HEK293 (cell line): ENCODE data around the gene STARD9.

Experiments used
- CTCF ChIA-PET: fragments of 350-600 bp; formaldehyde crosslinking; extraction: SDS; loops from one replicate; lab custom pipeline; 2021; ENCODE audit warnings: antibody characterized with exemption; lab: Yijun Ruan, JAX
- POLR2A ChIA-PET: fragments of 300-600 bp; formaldehyde crosslinking; extraction: SDS; loops from one replicate; lab custom pipeline; 2020; ENCODE audit warnings: antibody characterized with exemption, inconsistent platforms; lab: Yijun Ruan, JAX
- H3K27ac ChIP-seq: fragments of 200-500 bp; sonication (Bioruptor generic); 2 replicates; pipeline ENCODE4 v1.5.1; 2014; ENCODE audit warnings: low read depth, low read length, control low read depth, inconsistent platforms; ENCODE audit errors: extremely low read depth
- H3K36me3 ChIP-seq, 2 experiments: fragments of 200-500 bp in 1 of 2; sonication (Bioruptor generic) in 1 of 2; 1 replicate in 1 of 2; 2 replicates in 1 of 2; pipeline ENCODE4 v1.5.1; 2014 to 2017; ENCODE audit warnings: inconsistent platforms in 2 of 2, low read length in 2 of 2; ENCODE audit not compliant: control insufficient read depth in 2 of 2, insufficient read depth in 1 of 2
- H3K4me1 ChIP-seq: fragments of 200-500 bp; sonication (Bioruptor generic); 2 replicates; pipeline ENCODE4 v1.5.1; 2014; ENCODE audit warnings: mild to moderate bottlenecking, low read length, inconsistent platforms; ENCODE audit not compliant: control insufficient read depth, insufficient read depth
- H3K4me3 ChIP-seq: 2 replicates; pipeline ENCODE4 v1.5.1; 2011; ENCODE audit warnings: low read depth, mild to moderate bottlenecking, control low read depth, low read length, moderate library complexity
- H3K9me3 ChIP-seq: fragments of 200-500 bp; sonication (Bioruptor generic); 2 replicates; pipeline ENCODE4 v1.5.1; 2014; ENCODE audit warnings: low read depth, low read length, inconsistent platforms; ENCODE audit not compliant: control insufficient read depth, insufficient read depth
- PRDM1 ChIP-seq: fragments of 450-650 bp; formaldehyde crosslinking; IDR thresholded peaks from 2 replicates; pipeline ENCODE4; 2016; ENCODE audit warnings: missing biosample characterization, missing genetic modification characterization
- PRDM2 ChIP-seq: fragments of 450-650 bp; formaldehyde crosslinking; IDR thresholded peaks from 2 replicates; pipeline ENCODE4 v1.5.1; 2016; ENCODE audit warnings: missing biosample characterization, missing genetic modification characterization, borderline replicate concordance
- ZNF391 ChIP-seq: fragments of 450-650 bp; formaldehyde crosslinking; IDR thresholded peaks from 2 replicates; pipeline ENCODE4 v1.5.1; 2016; ENCODE audit warnings: low read depth, missing biosample characterization, missing genetic modification characterization, borderline replicate concordance
- TF ChIP-seq, protein P1 (sequence below): fragments of 450-650 bp; formaldehyde crosslinking; IDR thresholded peaks from 2 replicates; pipeline ENCODE4 v1.5.1; 2017; ENCODE audit warnings: missing biosample characterization, missing genetic modification characterization
- TF ChIP-seq, protein P2 (sequence below): fragments of 450-650 bp; formaldehyde crosslinking; IDR thresholded peaks from 2 replicates; pipeline ENCODE4 v1.5.1; 2016; ENCODE audit warnings: missing biosample characterization, missing genetic modification characterization
- TF ChIP-seq, protein P3 (sequence below): fragments of 450-650 bp; formaldehyde crosslinking; conservative IDR thresholded peaks from 2 replicates; pipeline ENCODE4 v1.5.1; 2016; ENCODE audit warnings: low read depth, missing biosample characterization, missing genetic modification characterization
- TF ChIP-seq, protein P4 (sequence below): fragments of 450-650 bp; formaldehyde crosslinking; IDR thresholded peaks from 2 replicates; pipeline ENCODE4 v1.5.1; 2016; ENCODE audit warnings: missing biosample characterization, missing genetic modification characterization
- TF ChIP-seq, protein P5 (sequence below): fragments of 450-650 bp; formaldehyde crosslinking; IDR thresholded peaks from 2 replicates; pipeline ENCODE4 v1.5.1; 2016; ENCODE audit warnings: missing biosample characterization, missing genetic modification characterization

STARD9 gene

GRCh38 chr15:42544853-42545629 lies 30.4 kb upstream of the STARD9 start (continued):
- no peak for TF ChIP-seq PRDM2

GRCh38 chr15:42547918-42548248 lies 27.5 kb upstream of the STARD9 start:
- CTCF ChIA-PET: interaction anchor here (0.6 to 1.7 kb wide), 2 partner anchors 48 to 97 kb away, joined by 3 to 6 read pairs; no protein-coding TSS in a partner anchor
- H3K4me3 ChIP-seq: peak overlapping the region; percentile 84

More at GRCh38 chr15:42547918-42548248, 27.5 kb upstream of the STARD9 start:
- TF ChIP-seq, protein P1, sequence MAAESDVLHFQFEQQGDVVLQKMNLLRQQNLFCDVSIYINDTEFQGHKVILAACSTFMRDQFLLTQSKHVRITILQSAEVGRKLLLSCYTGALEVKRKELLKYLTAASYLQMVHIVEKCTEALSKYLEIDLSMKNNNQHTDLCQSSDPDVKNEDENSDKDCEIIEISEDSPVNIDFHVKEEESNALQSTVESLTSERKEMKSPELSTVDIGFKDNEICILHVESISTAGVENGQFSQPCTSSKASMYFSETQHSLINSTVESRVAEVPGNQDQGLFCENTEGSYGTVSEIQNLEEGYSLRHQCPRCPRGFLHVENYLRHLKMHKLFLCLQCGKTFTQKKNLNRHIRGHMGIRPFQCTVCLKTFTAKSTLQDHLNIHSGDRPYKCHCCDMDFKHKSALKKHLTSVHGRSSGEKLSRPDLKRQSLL (tag by site-specific recombination): no peak
- TF ChIP-seq, protein P2, sequence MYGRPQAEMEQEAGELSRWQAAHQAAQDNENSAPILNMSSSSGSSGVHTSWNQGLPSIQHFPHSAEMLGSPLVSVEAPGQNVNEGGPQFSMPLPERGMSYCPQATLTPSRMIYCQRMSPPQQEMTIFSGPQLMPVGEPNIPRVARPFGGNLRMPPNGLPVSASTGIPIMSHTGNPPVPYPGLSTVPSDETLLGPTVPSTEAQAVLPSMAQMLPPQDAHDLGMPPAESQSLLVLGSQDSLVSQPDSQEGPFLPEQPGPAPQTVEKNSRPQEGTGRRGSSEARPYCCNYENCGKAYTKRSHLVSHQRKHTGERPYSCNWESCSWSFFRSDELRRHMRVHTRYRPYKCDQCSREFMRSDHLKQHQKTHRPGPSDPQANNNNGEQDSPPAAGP (tag by site-specific recombination): 0 out of 2 replicates have a peak, but pooled peaks have one; percentile 24
- TF ChIP-seq, protein P3, sequence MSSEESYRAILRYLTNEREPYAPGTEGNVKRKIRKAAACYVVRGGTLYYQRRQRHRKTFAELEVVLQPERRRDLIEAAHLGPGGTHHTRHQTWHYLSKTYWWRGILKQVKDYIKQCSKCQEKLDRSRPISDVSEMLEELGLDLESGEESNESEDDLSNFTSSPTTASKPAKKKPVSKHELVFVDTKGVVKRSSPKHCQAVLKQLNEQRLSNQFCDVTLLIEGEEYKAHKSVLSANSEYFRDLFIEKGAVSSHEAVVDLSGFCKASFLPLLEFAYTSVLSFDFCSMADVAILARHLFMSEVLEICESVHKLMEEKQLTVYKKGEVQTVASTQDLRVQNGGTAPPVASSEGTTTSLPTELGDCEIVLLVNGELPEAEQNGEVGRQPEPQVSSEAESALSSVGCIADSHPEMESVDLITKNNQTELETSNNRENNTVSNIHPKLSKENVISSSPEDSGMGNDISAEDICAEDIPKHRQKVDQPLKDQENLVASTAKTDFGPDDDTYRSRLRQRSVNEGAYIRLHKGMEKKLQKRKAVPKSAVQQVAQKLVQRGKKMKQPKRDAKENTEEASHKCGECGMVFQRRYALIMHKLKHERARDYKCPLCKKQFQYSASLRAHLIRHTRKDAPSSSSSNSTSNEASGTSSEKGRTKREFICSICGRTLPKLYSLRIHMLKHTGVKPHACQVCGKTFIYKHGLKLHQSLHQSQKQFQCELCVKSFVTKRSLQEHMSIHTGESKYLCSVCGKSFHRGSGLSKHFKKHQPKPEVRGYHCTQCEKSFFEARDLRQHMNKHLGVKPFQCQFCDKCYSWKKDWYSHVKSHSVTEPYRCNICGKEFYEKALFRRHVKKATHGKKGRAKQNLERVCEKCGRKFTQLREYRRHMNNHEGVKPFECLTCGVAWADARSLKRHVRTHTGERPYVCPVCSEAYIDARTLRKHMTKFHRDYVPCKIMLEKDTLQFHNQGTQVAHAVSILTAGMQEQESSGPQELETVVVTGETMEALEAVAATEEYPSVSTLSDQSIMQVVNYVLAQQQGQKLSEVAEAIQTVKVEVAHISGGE (tag by site-specific recombination): no peak
- TF ChIP-seq PRDM1 (tag by site-specific recombination) (peak; percentile 70), ZNF391 (no peak)
- TF ChIP-seq, protein P4, sequence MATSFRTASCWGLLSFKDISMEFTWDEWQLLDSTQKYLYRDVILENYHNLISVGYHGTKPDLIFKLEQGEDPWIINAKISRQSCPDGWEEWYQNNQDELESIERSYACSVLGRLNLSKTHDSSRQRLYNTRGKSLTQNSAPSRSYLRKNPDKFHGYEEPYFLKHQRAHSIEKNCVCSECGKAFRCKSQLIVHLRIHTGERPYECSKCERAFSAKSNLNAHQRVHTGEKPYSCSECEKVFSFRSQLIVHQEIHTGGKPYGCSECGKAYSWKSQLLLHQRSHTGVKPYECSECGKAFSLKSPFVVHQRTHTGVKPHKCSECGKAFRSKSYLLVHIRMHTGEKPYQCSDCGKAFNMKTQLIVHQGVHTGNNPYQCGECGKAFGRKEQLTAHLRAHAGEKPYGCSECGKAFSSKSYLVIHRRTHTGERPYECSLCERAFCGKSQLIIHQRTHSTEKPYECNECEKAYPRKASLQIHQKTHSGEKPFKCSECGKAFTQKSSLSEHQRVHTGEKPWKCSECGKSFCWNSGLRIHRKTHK (tag by site-specific recombination): no peak
- TF ChIP-seq, protein P5, sequence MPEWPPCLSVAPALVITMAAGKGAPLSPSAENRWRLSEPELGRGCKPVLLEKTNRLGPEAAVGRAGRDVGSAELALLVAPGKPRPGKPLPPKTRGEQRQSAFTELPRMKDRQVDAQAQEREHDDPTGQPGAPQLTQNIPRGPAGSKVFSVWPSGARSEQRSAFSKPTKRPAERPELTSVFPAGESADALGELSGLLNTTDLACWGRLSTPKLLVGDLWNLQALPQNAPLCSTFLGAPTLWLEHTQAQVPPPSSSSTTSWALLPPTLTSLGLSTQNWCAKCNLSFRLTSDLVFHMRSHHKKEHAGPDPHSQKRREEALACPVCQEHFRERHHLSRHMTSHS (tag by site-specific recombination): no peak
- H3K4me1 ChIP-seq: no peaks in the 10 kb centered on the region
- H3K36me3 ChIP-seq: peaks cover 17 to 34% of the 10 kb centered on the region in 2 experiments
- POLR2A ChIA-PET: interaction anchor here (1.0 to 2.6 kb wide), 4 partner anchors 9 to 57 kb away, joined by 4 to 16 read pairs (median 5); partner anchors contain the start of genes STARD9 and ZNF106
- no peaks in the 10 kb centered on the region for H3K9me3 ChIP-seq
- peak overlapping the region; percentile 61; the same call in 1 of the 2 replicates for H3K27ac ChIP-seq
